Hippocampal formation (tissue), 2 donors: ENCODE data around the gene SLC25A13.
"Not testable (repeated sequence)": the region's sequence is repeated elsewhere in the genome, so short reads cannot be mapped to it uniquely, and the experiment has no call there.

Experiments used
- DNase-seq, 2 donors: peaks; one replicate each; lab custom pipeline; 2025; lab: John Stamatoyannopoulos, UW

SLC25A13 gene

GRCh38 chr7:96321658-96322372 is at the start of gene SLC25A13:
Gene SLC25A13 (minus strand): TSS chr7:96322098. CDS start chr7:96321956, 142 bp downstream.
- DNase-seq, result peak; percentile 92 to 93

GRCh38 chr7:96365916-96366315 is 44.0 kb upstream of the SLC25A13 start:
- not testable (repeated sequence) for DNase-seq

GRCh38 chr7:96361116-96361857 is 39.4 kb upstream of the SLC25A13 start:
- DNase-seq, result no peak

GRCh38 chr7:96359876-96360275 is 38.0 kb upstream of the SLC25A13 start:
- no peak for DNase-seq

- DNase-seq, result not testable (repeated sequence)
These were observed 36.5 kb upstream of the SLC25A13 start for GRCh38 chr7:96358236-96358971.

- no peak for DNase-seq
These were observed 34.1 kb upstream of the SLC25A13 start for GRCh38 chr7:96355990-96356506.

- no peak for DNase-seq
These were observed 33.0 kb upstream of the SLC25A13 start for GRCh38 chr7:96354881-96355280.

- DNase-seq, result no peak
These were observed 27.7 kb upstream of the SLC25A13 start for GRCh38 chr7:96349572-96349971.

GRCh38 chr7:96347471-96347870 is 25.6 kb upstream of the SLC25A13 start:
- no peak for DNase-seq

- DNase-seq, result no peak
These were observed 24.5 kb upstream of the SLC25A13 start for GRCh38 chr7:96346293-96346953.

GRCh38 chr7:96344236-96344635 is 22.3 kb upstream of the SLC25A13 start:
- no peak for DNase-seq

- DNase-seq, result no peak
These were observed 20.2 kb upstream of the SLC25A13 start for GRCh38 chr7:96342049-96342448.

GRCh38 chr7:96337519-96337918 is 15.6 kb upstream of the SLC25A13 start:
- DNase-seq, result no peak

GRCh38 chr7:96332325-96332724 is 10.4 kb upstream of the SLC25A13 start:
- DNase-seq, result no peak

GRCh38 chr7:96331775-96332174 is 9.9 kb upstream of the SLC25A13 start:
- DNase-seq, result no peak

- DNase-seq, result no peak
These were observed 9.3 kb upstream of the SLC25A13 start for GRCh38 chr7:96331233-96331632.

GRCh38 chr7:96330193-96330592 is 8.3 kb upstream of the SLC25A13 start:
- no peak for DNase-seq

GRCh38 chr7:96329241-96329640 is 7.3 kb upstream of the SLC25A13 start:
- no peak for DNase-seq

GRCh38 chr7:96328016-96328415 is 6.1 kb upstream of the SLC25A13 start:
- DNase-seq, result no peak

GRCh38 chr7:96327429-96327828 is 5.5 kb upstream of the SLC25A13 start:
- DNase-seq, result no peak

GRCh38 chr7:96326752-96327151 is 4.9 kb upstream of the SLC25A13 start:
- DNase-seq, result not testable (repeated sequence)
